PC-3 (cell line): ENCODE data around the gene CAMK2A. TPM values are rescaled to one million over a fixed set of nuclear protein-coding genes. Genes with fewer than 3 reads are reported as not detected.

Experiments used
- ATAC-seq: fragments of 200-7000 bp; cut with Tn5 transposase; 2 replicates; pipeline ENCODE4 v1.9.1; 2020; ENCODE audit warnings: mild to moderate bottlenecking, moderate library complexity
- BruUV-seq: library from RNA; stranded (reverse); fragments of 400-500 nt; replicated peaks from 2 replicates; lab custom pipeline; 2021; lab: Mats Ljungman, UMichigan
- CTCF ChIA-PET: fragments of 300-600 bp; sonication (Branson Sonifier 250); formaldehyde crosslinking; loops from one replicate; lab custom pipeline; 2022; ENCODE audit warnings: antibody characterized with exemption; lab: Charles Lee
- POLR2A ChIA-PET: fragments of 300-600 bp; sonication (Branson Sonifier 250); formaldehyde crosslinking; loops from one replicate; lab custom pipeline; 2022; ENCODE audit warnings: antibody characterized with exemption; ENCODE audit not compliant: unreplicated experiment; lab: Charles Lee
- DNase-seq: peaks from one replicate; pipeline ENCODE4 v3.0.0-alpha.2; 2015
- H2AFZ ChIP-seq: fragments of 300-600 bp; sonication (generic); 2 replicates; pipeline ENCODE4 v1.6.0; 2016; ENCODE audit warnings: antibody characterized with exemption, low read length
- H3F3A ChIP-seq: fragments of 300-600 bp; sonication (generic); one replicate; pipeline ENCODE4 v1.6.0; 2017; ENCODE audit warnings: antibody characterized with exemption, low read length, control low read depth, mild to moderate bottlenecking; ENCODE audit not compliant: unreplicated experiment
- H3K27ac ChIP-seq: fragments of 300-600 bp; sonication (generic); 2 replicates; pipeline ENCODE4 v1.5.1; 2016; ENCODE audit warnings: mild to moderate bottlenecking, low read length
- H3K27me3 ChIP-seq: fragments of 300-600 bp; sonication (generic); 2 replicates; pipeline ENCODE4 v1.6.1; 2016; ENCODE audit warnings: low read length, mixed read lengths
- H3K36me3 ChIP-seq: fragments of 300-600 bp; sonication (generic); 2 replicates; pipeline ENCODE4 v1.6.1; 2016; ENCODE audit warnings: low read depth, mixed run types, low read length, mixed read lengths
- H3K4me1 ChIP-seq: fragments of 300-600 bp; sonication (generic); 2 replicates; pipeline ENCODE4 v1.5.1; 2016; ENCODE audit warnings: low read length; ENCODE audit not compliant: insufficient read depth
- H3K4me2 ChIP-seq: fragments of 300-600 bp; sonication (generic); 2 replicates; pipeline ENCODE4 v1.6.0; 2016; ENCODE audit warnings: low read length
- H3K4me3 ChIP-seq: fragments of 300-600 bp; sonication (generic); 2 replicates; pipeline ENCODE4 v1.5.1; 2016; ENCODE audit warnings: mild to moderate bottlenecking, low read length, mixed read lengths
- H3K79me2 ChIP-seq: fragments of 300-600 bp; sonication (generic); 2 replicates; pipeline ENCODE4 v1.6.1; 2017; ENCODE audit warnings: low read length, mixed read lengths
- H3K9ac ChIP-seq: fragments of 300-600 bp; sonication (generic); 2 replicates; pipeline ENCODE4 v1.6.0; 2016; ENCODE audit warnings: mild to moderate bottlenecking, low read length
- H3K9me2 ChIP-seq: fragments of 300-600 bp; sonication (generic); replicated peaks from 2 replicates; pipeline ENCODE4 v1.6.1; 2016; ENCODE audit warnings: mixed run types, low read length, mixed read lengths
- H3K9me3 ChIP-seq: fragments of 300-600 bp; sonication (generic); 2 replicates; pipeline ENCODE4 v1.6.1; 2016; ENCODE audit warnings: low read length, mixed read lengths
- H4K20me1 ChIP-seq: fragments of 300-600 bp; sonication (generic); 2 replicates; pipeline ENCODE4 v1.6.1; 2016; ENCODE audit warnings: low read length, mixed read lengths
- CTCF ChIP-seq: fragments of 300-600 bp; sonication (generic); conservative IDR thresholded peaks from 2 replicates; pipeline ENCODE4 v1.5.1; 2017; ENCODE audit warnings: antibody characterized with exemption, low read depth, mild to moderate bottlenecking, low read length
- EZH2 ChIP-seq: fragments of 300-600 bp; sonication (generic); IDR thresholded peaks from one replicate; pipeline ENCODE4 v1.6.1; 2017; ENCODE audit warnings: antibody characterized with exemption, mild to moderate bottlenecking, low read length; ENCODE audit not compliant: unreplicated experiment
- EZH2phosphoT487 ChIP-seq: fragments of 300-600 bp; sonication (generic); IDR thresholded peaks from 2 replicates; pipeline ENCODE4 v1.6.1; 2018; ENCODE audit warnings: mild to moderate bottlenecking, antibody characterized with exemption, low read length, borderline replicate concordance
- intact Hi-C: fragments of 100-400 bp; cut with micrococcal nuclease; formaldehyde crosslinking; loops from 2 replicates; pipeline ENCODE4 v1.9.0; 2023
- total RNA-seq: library from RNA; depleted of rRNA; stranded (reverse); fragments of >200 nt; gene quantifications from 2 replicates; pipeline ENCODE4 v1.2.3, GENCODE V29; 2014

The CAMK2A gene
- total RNA-seq, 1 experiment from 2014 or later: 0.15 TPM

- Histone ChIP-seq H3K4me1 (peaks cover 16% of the 10 kb centered on the region), H2AFZ (no peak overlapping the region), H4K20me1 (no peaks in the 10 kb centered on the region), H3K27ac (no peak overlapping the region), H3K27me3 (no peaks in the 10 kb centered on the region), H3F3A (no peaks in the 10 kb centered on the region), H3K9me3 (no peaks in the 10 kb centered on the region), H3K79me2 (no peaks in the 10 kb centered on the region), H3K4me2 (no peak overlapping the region), H3K36me3 (no peaks in the 10 kb centered on the region), H3K4me3 (no peak overlapping the region), H3K9me2 (no peaks in the 10 kb centered on the region), H3K9ac (no peak overlapping the region)
- DNase-seq (no peak), ATAC-seq (no peak)
- ChIA-PET POLR2A (interaction anchor here (0.6 kb wide), 1 partner anchor 45 kb away, joined by 4 read pairs; no protein-coding TSS in a partner anchor), CTCF (interaction anchor here (0.5 kb wide), 1 partner anchor 51 kb away, joined by 7 read pairs; no protein-coding TSS in a partner anchor)
- no TSS peak for BruUV-seq
- TF ChIP-seq CTCF (no peak), EZH2phosphoT487 (no peak), EZH2 (no peak)
- intact Hi-C loops: no loop called here
Observed at GRCh38 chr5:150210644-150211043, 78.9 kb downstream of the CAMK2A start.

GRCh38 chr5:150209099-150209635 lies 80.4 kb downstream of the CAMK2A start:
- peak; percentile 83 for ATAC-seq
- Histone ChIP-seq H3F3A (no peaks in the 10 kb centered on the region), H3K9me2 (no peaks in the 10 kb centered on the region), H3K27ac (peak overlapping the region; percentile 52), H3K4me3 (peak overlapping the region; percentile 25; the same call in 1 of the 2 replicates), H4K20me1 (no peaks in the 10 kb centered on the region), H3K4me2 (peak overlapping the region; percentile 72), H3K27me3 (no peaks in the 10 kb centered on the region), H3K4me1 (peaks cover 16% of the 10 kb centered on the region), H2AFZ (peak overlapping the region; percentile 72), H3K79me2 (no peaks in the 10 kb centered on the region), H3K9ac (peak overlapping the region; percentile 21), H3K9me3 (no peaks in the 10 kb centered on the region), H3K36me3 (no peaks in the 10 kb centered on the region)
- TF ChIP-seq EZH2: no peak
- TF ChIP-seq EZH2phosphoT487: no peak
- TF ChIP-seq CTCF: no peak
- intact Hi-C loops: no loop called here
- BruUV-seq: no TSS peak
- peak; percentile 77 for DNase-seq
- POLR2A ChIA-PET: no interaction called here
- CTCF ChIA-PET: no interaction called here
